Measurements from ENCODE around the gene KRTAP10-11.

- TF ChIP-seq CTCF (conservative IDR thresholded peaks at IDR 0.05) (no peak), ZFX (IDR thresholded peaks at IDR 0.05) (no peak)
These were observed 35.8 kb downstream of the KRTAP10-11 start, which contains the start of gene KRTAP12-1 for GRCh38 chr21:44681861-44682579.

All from C4-2B (cell line).